Stomach (tissue), 9 donors: Measurements from ENCODE around the gene NFE2L2. TPM values are rescaled to one million over a fixed set of nuclear protein-coding genes. Genes with fewer than 3 reads are reported as not detected.
A peak's percentile ranks its signal among the peaks of the same experiment; 100 is the strongest.

ENCODE experiments used
- DNase-seq, 2 donors: peaks; one replicate each; pipeline versions ENCODE4 v3.0.0 to v3.0.0-alpha.2; 2013 to 2019
- H3K27ac ChIP-seq, 5 donors: fragments of 200-600 bp in 4 of 5; sonication (generic) in 4 of 5; one replicate each; pipeline ENCODE4 v1.5.1; 2013 to 2019; ENCODE audit warnings: mild to moderate bottlenecking in 1 of 5, moderate library complexity in 1 of 5
- H3K27me3 ChIP-seq, 3 donors: fragments of 200-600 bp; sonication (generic); one replicate each; pipeline ENCODE4 v1.5.1; 2017 to 2019; ENCODE audit warnings: mixed run types in 1 of 3
- H3K36me3 ChIP-seq, 4 donors: fragments of 200-600 bp; sonication (generic); 1 replicate in 3 of 4; 2 replicates in 1 of 4; pipeline ENCODE4 v1.5.1; 2016 to 2019
- H3K4me1 ChIP-seq, 4 donors: fragments of 200-600 bp; sonication (generic); one replicate each; pipeline ENCODE4 v1.5.1; 2016 to 2019
- H3K4me3 ChIP-seq, 4 donors: fragments of 200-600 bp; sonication (generic) in 3 of 4; one replicate each; pipeline ENCODE4 v1.5.1; 2016 to 2019; ENCODE audit warnings: mild to moderate bottlenecking in 1 of 4
- H3K9me3 ChIP-seq, 4 donors: fragments of 200-600 bp; sonication (generic); one replicate each; pipeline ENCODE4 v1.5.1; 2016 to 2019
- EP300 ChIP-seq: sonication (generic); formaldehyde crosslinking; IDR thresholded peaks from one replicate; pipeline ENCODE4 v1.6.1; 2017; ENCODE audit warnings: antibody characterized with exemption
- POLR2A ChIP-seq, 4 donors: fragments of 450-650 bp; IDR thresholded peaks; one replicate each; pipeline ENCODE4 v1.6.1; 2016; ENCODE audit warnings: antibody characterized with exemption in 4 of 4, control low read depth in 2 of 4, mild to moderate bottlenecking in 1 of 4, moderate library complexity in 1 of 4
- POLR2AphosphoS5 ChIP-seq, 3 donors: sonication (generic); formaldehyde crosslinking; IDR thresholded peaks; one replicate each; pipeline ENCODE4 v1.6.1; 2016; ENCODE audit warnings: antibody characterized with exemption in 3 of 3
- WGBS, 5 donors: extraction: QIAGEN DNeasy Blood & Tissue Kit in 3 of 5; methylation state at CpG; one replicate each; pipeline versions ENCODE4 v1.1.5 to v1.1.7; 2013 to 2018; 5-methylcytosine and 5-hydroxymethylcytosine counted together
- intact Hi-C: fragments of 100-400 bp; cut with DNase I; formaldehyde crosslinking; loops from one replicate; pipeline ENCODE4 v1.15.1; 2023; ENCODE audit warnings: low total_unique reads
- polyA plus RNA-seq, 3 donors: library from polyadenylated mRNA; stranded (reverse); fragments of 200-250 nt; gene quantifications; one replicate each; pipeline ENCODE4 v1.2.3, GENCODE V29; 2013
- total RNA-seq, 5 donors: library from RNA; depleted of rRNA; stranded (reverse); fragments of >200 nt; gene quantifications; one replicate each; pipeline versions ENCODE4 v1.1.0 to v1.2.3, GENCODE V29; 2014 to 2016
- TF ChIP-seq, protein P1 (sequence below), 7 experiments: fragments of 450-650 bp in 4 of 7; fragments of 200-600 bp in 3 of 7; sonication (generic) in 3 of 7; IDR thresholded peaks; one replicate each; pipeline ENCODE4 v1.5.1; 2016 to 2019; ENCODE audit warnings: antibody characterized with exemption in 7 of 7, control low read depth in 2 of 7, mild to moderate bottlenecking in 1 of 7
- donor health status: healthy with polysubstance abuse.
- donor health status: Bipolar disorder and iron deficiency.
- donor health status: healthy.

The NFE2L2 gene
- total and polyA plus RNA-seq, 8 donors = 37.1 to 223 (median 112) TPM

DNA sequence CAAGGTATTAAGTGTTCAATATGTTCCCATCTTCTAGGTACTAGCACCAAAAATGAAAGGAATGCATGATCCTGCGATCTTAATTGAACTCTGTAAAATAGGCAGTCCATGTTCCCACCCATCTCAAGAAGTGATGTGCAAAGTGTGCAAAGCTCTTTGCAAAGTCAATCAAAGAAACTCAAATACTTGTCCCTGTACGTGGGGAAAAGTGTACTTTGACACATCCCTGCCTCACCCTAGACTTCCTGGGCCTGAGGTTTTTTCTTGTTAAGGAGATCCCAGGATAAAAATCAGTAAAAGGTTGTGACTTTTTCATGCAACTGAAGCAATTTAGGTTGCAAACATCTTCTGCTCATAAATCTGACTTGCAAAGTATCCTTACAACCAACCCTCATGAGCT lies 26.6 kb downstream of the NFE2L2 start:
- no peak for DNase-seq
- H3K9me3 ChIP-seq = no peaks in the 10 kb centered on the region
- peaks cover under 1 to 31% (median 20%) of the 10 kb centered on the region in 4 donors for H3K36me3 ChIP-seq
- peak overlapping the region in 2 of 5 donors; percentile 88 to 94 for H3K27ac ChIP-seq
- H3K4me1 ChIP-seq = peaks cover 60 to 98% (median 82%) of the 10 kb centered on the region in 4 donors
- H3K4me3 ChIP-seq = no peak overlapping the region
- no peak for TF ChIP-seq POLR2AphosphoS5 (IDR thresholded peaks at IDR 0.05)
- TF ChIP-seq POLR2A (IDR thresholded peaks at IDR 0.05) = no peak
- TF ChIP-seq, protein P1, sequence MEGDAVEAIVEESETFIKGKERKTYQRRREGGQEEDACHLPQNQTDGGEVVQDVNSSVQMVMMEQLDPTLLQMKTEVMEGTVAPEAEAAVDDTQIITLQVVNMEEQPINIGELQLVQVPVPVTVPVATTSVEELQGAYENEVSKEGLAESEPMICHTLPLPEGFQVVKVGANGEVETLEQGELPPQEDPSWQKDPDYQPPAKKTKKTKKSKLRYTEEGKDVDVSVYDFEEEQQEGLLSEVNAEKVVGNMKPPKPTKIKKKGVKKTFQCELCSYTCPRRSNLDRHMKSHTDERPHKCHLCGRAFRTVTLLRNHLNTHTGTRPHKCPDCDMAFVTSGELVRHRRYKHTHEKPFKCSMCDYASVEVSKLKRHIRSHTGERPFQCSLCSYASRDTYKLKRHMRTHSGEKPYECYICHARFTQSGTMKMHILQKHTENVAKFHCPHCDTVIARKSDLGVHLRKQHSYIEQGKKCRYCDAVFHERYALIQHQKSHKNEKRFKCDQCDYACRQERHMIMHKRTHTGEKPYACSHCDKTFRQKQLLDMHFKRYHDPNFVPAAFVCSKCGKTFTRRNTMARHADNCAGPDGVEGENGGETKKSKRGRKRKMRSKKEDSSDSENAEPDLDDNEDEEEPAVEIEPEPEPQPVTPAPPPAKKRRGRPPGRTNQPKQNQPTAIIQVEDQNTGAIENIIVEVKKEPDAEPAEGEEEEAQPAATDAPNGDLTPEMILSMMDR (IDR thresholded peaks at IDR 0.05) = no peak
- TF ChIP-seq EP300 = no peak
- 40 to 47% (median 43%) methylated on average over 2 of the region's 2 CpGs for WGBS, 5 donors
- no peaks in the 10 kb centered on the region for H3K27me3 ChIP-seq
- intact Hi-C loops = no loop called here

DNA sequence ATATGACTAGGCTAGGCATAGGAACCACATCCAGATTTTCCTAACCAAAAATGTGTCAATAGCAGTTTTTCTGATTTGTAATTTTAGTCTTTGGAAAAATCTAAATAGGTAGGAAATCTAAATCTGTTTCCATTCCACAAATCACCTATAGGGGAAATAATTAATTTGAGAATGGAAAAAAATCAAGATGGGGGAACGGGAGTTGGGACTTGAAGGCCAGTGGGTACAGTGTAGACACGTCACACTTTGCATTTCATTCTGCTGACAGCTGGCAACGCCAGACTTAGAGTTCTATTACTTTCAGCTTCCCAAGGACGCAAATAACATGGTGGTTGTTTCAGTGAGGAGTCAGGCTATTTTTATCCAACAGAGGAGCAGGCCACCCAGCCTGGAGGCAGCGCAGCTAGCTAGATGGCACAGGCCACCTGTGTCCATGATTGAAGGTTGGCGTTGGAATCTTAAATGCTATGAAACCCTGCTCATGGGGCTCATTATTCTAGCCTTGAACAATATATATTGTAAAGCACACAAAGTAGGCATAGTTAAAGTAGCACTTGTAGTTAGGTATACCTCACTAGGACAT lies 28.6 kb downstream of the NFE2L2 start:
- Histone ChIP-seq H3K27ac (peak overlapping the region in 2 of 5 donors; percentile 10 to 15), H3K36me3 (peaks cover 19 to 51% (median 40%) of the 10 kb centered on the region in 4 donors), H3K4me1 (peaks cover 40 to 98% (median 68%) of the 10 kb centered on the region in 4 donors), H3K27me3 (no peaks in the 10 kb centered on the region), H3K9me3 (no peaks in the 10 kb centered on the region), H3K4me3 (no peak overlapping the region)
- intact Hi-C loops = no loop called here
- 86 to 90% (median 88%) methylated on average over 6 of the region's 6 CpGs for WGBS, 5 donors
- TF ChIP-seq, protein P1 (IDR thresholded peaks at IDR 0.05) = no peak
- TF ChIP-seq POLR2A (IDR thresholded peaks at IDR 0.05) = no peak
- TF ChIP-seq EP300 = no peak
- TF ChIP-seq POLR2AphosphoS5 (IDR thresholded peaks at IDR 0.05) = no peak
- no peak for DNase-seq

DNA sequence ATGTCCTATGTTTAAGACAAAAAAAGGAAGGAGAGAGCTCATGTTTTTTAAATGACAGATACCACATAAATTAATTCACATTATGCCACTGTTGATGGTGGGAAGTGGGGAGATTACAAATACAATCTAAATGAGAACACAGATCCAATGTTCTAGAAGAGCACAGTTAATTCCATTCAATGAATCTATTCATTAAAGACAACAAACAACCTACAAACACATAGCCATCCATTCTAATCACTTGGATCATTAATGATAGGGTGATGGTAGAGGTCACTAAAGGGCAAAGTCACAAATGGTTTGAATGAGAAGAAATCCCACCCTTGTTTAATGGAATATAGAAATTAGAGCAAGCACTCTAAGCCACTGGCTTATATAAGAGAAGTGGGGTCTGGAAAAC lies 30.3 kb downstream of the NFE2L2 start:
- TF ChIP-seq POLR2A (IDR thresholded peaks at IDR 0.05) (no peak), POLR2AphosphoS5 (IDR thresholded peaks at IDR 0.05) (no peak), EP300 (no peak)
- TF ChIP-seq, protein P1 (IDR thresholded peaks at IDR 0.05) = no peak
- Histone ChIP-seq H3K4me1 (peaks cover 28 to 95% (median 51%) of the 10 kb centered on the region in 4 donors), H3K36me3 (peaks cover 35 to 68% (median 56%) of the 10 kb centered on the region in 4 donors), H3K9me3 (no peaks in the 10 kb centered on the region), H3K27me3 (no peaks in the 10 kb centered on the region), H3K4me3 (no peak overlapping the region), H3K27ac (peak overlapping the region in 1 of 5 donors; percentile 21)
- no peak for DNase-seq
- intact Hi-C loops = no loop called here

GRCh38 chr2:177232098-177232704 lies 32.3 kb downstream of the NFE2L2 start:
- no peak for DNase-seq
- Histone ChIP-seq H3K4me1 (peaks cover 8 to 90% (median 32%) of the 10 kb centered on the region in 4 donors), H3K4me3 (no peak overlapping the region), H3K27me3 (no peaks in the 10 kb centered on the region), H3K36me3 (peaks cover 39 to 79% (median 65%) of the 10 kb centered on the region in 4 donors), H3K9me3 (no peaks in the 10 kb centered on the region), H3K27ac (peak overlapping the region in 2 of 5 donors; percentile 17 to 34)
- intact Hi-C loops = no loop called here
- WGBS, 5 donors = 58 to 72% (median 66%) methylated on average over 8 of the region's 8 CpGs
- TF ChIP-seq, protein P1 (IDR thresholded peaks at IDR 0.05) = no peak
- TF ChIP-seq EP300 (no peak), POLR2A (IDR thresholded peaks at IDR 0.05) (no peak), POLR2AphosphoS5 (IDR thresholded peaks at IDR 0.05) (no peak)
